Activated CD4-positive, alpha-beta T cell treated with anti-CD3 and anti-CD28 coated beads, Interleukin-2, Interleukin-6, amounts not matched to agents 100 ng/mL and 50 ng/mL, durations not matched to agents 16 hours and 8 hours (primary cell): ENCODE measurements around the gene UNC79.
"Not testable (repeated sequence)": the region's sequence is repeated elsewhere in the genome, so short reads cannot be mapped to it uniquely, and the experiment has no call there.

ENCODE experiments used
- DNase-seq: peaks from one replicate; pipeline ENCODE4 v3.0.0-alpha.2; 2020

Gene UNC79

GRCh38 chr14:93430315-93431035 lies at the start of gene UNC79:
Gene UNC79 (plus strand): TSS chr14:93430939. CDS start chr14:93431030, 91 bp downstream.
- no peak for DNase-seq

GRCh38 chr14:93381644-93382043 lies 49.1 kb upstream of the UNC79 start:
- DNase-seq, result no peak

- DNase-seq, result not testable (repeated sequence)
These were observed 46.5 kb upstream of the UNC79 start for GRCh38 chr14:93384256-93384655.

- DNase-seq, result no peak
These were observed 35.5 kb upstream of the UNC79 start for GRCh38 chr14:93395231-93395630.

GRCh38 chr14:93396456-93396855 lies 34.3 kb upstream of the UNC79 start:
- DNase-seq, result no peak

- DNase-seq, result no peak
These were observed 32.2 kb upstream of the UNC79 start for GRCh38 chr14:93398491-93398890.

GRCh38 chr14:93402951-93403350 lies 27.8 kb upstream of the UNC79 start:
- no peak for DNase-seq

GRCh38 chr14:93410021-93410420 lies 20.7 kb upstream of the UNC79 start:
- no peak for DNase-seq

GRCh38 chr14:93410893-93411292 lies 19.8 kb upstream of the UNC79 start:
- no peak for DNase-seq

GRCh38 chr14:93425136-93425535 lies 5.6 kb upstream of the UNC79 start:
- not testable (repeated sequence) for DNase-seq

- no peak for DNase-seq
These were observed 4.0 kb upstream of the UNC79 start for GRCh38 chr14:93426750-93427149.

- no peak for DNase-seq
These were observed 414 bp downstream of the UNC79 start for GRCh38 chr14:93431036-93431670.

- DNase-seq, result no peak
These were observed 23.5 kb downstream of the UNC79 start for GRCh38 chr14:93454224-93454623.

GRCh38 chr14:93456356-93456755 lies 25.6 kb downstream of the UNC79 start:
- no peak for DNase-seq

GRCh38 chr14:93458234-93458633 lies 27.5 kb downstream of the UNC79 start:
- DNase-seq, result no peak

- DNase-seq, result no peak
These were observed 31.7 kb downstream of the UNC79 start for GRCh38 chr14:93462479-93462878.

- DNase-seq, result no peak
These were observed 33.5 kb downstream of the UNC79 start for GRCh38 chr14:93464271-93464670.

GRCh38 chr14:93475471-93475870 lies 44.7 kb downstream of the UNC79 start:
- no peak for DNase-seq

- no peak for DNase-seq
These were observed 45.6 kb downstream of the UNC79 start for GRCh38 chr14:93476305-93476704.

- not testable (repeated sequence) for DNase-seq
These were observed 48.3 kb downstream of the UNC79 start for GRCh38 chr14:93479074-93479473.

GRCh38 chr14:93480867-93481266 lies 50.1 kb downstream of the UNC79 start:
- no peak for DNase-seq

GRCh38 chr14:93481758-93482157 lies 51.0 kb downstream of the UNC79 start:
- no peak for DNase-seq

- no peak for DNase-seq
These were observed 59.3 kb downstream of the UNC79 start for GRCh38 chr14:93490001-93490400.

- DNase-seq, result no peak
These were observed 62.3 kb downstream of the UNC79 start for GRCh38 chr14:93493054-93493453.

- not testable (repeated sequence) for DNase-seq
These were observed 62.9 kb downstream of the UNC79 start for GRCh38 chr14:93493622-93494021.
